Breast epithelium (tissue), 3 donors: ENCODE results near the gene PLPPR1.

Source experiments
- CTCF ChIP-seq, 3 donors: fragments of 450-650 bp; IDR thresholded peaks; one replicate each; pipeline ENCODE4 v1.5.1; 2016 to 2017; ENCODE audit warnings: antibody characterized with exemption in 3 of 3, mild to moderate bottlenecking in 3 of 3, moderate library complexity in 3 of 3
- POLR2A ChIP-seq: fragments of 450-650 bp; IDR thresholded peaks from one replicate; pipeline ENCODE4 v1.6.1; 2016; ENCODE audit warnings: antibody characterized with exemption, mild to moderate bottlenecking, moderate library complexity

DNA sequence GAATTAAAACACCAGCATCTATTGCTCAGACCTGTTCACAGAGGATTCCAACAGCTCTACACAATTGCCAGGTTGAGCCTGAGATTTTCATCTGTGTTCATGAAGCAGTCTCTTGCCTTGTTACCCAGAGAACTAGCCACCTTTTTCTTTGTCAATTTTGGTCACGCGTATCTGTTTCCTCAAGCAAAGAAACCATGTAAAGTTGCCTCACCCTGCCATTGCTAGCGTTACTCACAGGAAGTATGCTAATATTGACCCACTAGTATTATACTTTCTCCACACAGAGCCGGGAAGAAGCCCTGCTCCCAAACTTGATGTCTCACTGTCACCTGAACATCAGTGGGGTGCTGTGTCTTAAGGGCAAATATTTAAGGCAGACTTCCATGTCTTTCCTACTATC, 168.5 kb downstream of the PLPPR1 start:
- TF ChIP-seq CTCF (IDR thresholded peaks at IDR 0.05) = no peak
- TF ChIP-seq POLR2A = no peak
